GM19043 (cell line): ENCODE results near the gene SEC31A.
"Not testable (repeated sequence)": the region's sequence is repeated elsewhere in the genome, so short reads cannot be mapped to it uniquely, and the experiment has no call there.

Source experiments
- ATAC-seq: cut with Tn5 transposase; IDR thresholded peaks from one replicate; pipeline ENCODE4 v1.9.1; 2021; ENCODE audit warnings: low read depth; ENCODE audit not compliant: unreplicated experiment

The SEC31A gene

DNA sequence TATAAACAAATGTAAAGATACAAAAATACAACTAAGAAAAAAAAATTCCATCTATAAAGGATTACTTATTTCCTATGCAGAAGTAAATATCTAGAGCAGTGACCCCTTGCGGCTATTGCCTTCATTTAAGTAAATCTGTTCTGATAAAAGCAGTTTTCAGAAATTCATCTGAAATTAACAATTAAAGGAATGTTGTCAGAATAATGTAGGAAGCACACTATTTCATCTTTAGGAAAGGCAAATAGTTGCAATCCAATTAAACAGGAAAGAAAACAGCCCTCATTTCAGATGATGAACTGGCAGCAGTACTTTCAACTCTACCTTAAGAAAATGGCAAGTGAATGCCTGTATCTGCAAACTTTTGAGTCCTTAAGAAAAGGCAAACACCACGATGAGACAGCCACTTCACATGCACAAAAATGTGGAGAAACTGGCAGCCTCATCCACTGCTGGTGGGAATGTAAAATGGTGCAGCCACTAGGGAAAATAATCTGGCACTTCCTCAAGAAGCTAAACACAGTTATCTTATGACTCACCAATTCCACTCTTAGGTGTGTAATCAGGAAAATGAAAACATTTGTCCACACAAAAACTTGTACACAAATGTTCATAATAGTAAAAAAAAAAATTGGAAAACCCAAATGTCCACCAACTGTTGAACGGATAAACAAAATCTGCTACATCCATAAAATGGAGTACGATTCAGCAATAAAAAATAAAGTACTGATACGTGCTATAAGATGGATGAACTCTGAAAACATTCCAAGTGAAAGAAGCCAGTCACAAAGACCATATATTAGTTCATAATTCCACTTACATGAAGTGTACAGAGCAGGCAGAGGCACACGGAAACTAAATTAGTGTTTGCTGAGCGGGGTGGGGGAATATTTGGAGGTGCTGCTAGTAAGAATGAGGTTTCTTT lies 7.6 kb upstream of the SEC31A start:
- ATAC-seq = no peak

DNA sequence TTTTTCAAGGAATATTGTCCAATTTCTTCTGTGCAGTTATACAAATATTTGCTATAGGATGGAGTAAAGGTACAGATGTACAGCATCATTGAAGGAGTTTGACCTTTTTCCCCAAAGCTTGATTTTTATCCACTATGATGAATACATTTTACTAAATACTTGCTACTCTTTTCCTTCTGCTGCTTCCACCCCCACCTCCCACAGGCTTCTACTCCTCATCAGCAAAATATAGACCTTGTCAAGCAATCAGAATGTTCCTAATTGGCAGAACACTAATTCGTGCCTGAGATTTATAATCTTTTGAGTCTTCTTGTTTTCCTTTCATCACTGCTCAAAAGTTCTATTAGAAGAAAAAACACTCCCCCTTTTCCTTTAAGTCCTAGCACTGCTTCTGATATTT lies 5.8 kb upstream of the SEC31A start:
- ATAC-seq = no peak

DNA sequence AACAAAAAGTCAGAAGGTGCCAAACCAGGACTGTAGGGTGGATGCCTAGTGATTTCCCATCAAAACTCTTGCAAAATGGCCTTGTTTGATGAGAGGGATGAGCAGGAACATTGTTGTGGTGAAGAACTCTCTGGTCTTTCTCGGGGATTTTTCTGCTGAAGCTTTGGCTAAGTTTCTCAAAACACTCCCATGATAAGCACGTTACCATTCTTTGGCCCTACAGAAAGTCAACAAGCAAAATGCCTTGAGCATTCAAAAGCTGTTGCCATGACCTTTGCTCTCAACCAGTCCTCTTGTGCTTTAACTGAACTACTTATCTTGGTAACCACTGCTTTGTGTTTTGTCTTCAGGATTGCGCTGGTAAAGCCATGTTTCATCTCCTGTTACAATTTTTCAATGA lies 3.0 kb upstream of the SEC31A start:
- ATAC-seq = no peak

GRCh38 chr4:82892467-82892802 lies 1.5 kb upstream of the SEC31A start:
- ATAC-seq = no peak

GRCh38 chr4:82891707-82892466 lies 934 bp upstream of the SEC31A start:
- ATAC-seq = no peak

GRCh38 chr4:82890528-82890900 lies 439 bp downstream of the SEC31A start:
- no peak for ATAC-seq

- ATAC-seq = no peak
Observed at GRCh38 chr4:82889287-82889686, 1.7 kb downstream of the SEC31A start.

GRCh38 chr4:82886147-82886942 lies 4.6 kb downstream of the SEC31A start:
- ATAC-seq = no peak

DNA sequence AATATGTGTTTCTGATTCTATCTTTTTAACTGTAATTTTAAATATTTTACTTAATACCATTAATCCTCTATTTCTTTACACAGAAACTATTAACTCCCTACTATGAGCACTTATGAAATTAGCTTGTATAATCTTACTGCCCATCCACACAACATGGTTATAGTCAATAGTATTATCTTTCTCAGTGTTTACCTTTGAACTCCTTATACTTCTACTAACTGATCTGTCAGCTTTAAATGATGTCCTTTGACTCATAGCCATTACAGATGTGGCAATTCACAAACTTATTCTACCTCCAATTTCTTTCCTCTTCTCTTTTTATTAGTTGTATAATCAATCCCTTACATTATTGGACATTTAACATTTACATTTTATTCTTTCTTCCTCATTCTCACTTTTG lies 5.5 kb downstream of the SEC31A start:
- ATAC-seq = no peak

DNA sequence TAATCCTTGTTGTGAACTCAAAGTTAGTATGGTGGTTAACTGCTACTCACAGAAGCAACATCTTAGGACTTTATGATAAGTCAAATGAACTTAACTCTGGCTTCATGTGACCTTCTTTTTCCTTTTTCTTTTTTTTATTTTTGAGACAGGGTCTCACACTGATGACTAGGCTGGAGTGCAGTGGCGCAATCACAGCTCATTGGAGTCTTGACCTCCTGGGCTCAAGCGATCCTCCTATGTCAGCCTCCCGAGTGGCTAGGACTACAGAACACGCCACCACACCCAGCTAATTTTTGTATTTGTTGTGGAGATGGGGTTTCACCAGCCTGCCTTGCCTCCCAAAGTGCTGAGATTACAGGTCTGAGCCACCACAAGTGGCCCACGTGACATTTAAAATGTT lies 22.4 kb downstream of the SEC31A start:
- ATAC-seq = no peak

DNA sequence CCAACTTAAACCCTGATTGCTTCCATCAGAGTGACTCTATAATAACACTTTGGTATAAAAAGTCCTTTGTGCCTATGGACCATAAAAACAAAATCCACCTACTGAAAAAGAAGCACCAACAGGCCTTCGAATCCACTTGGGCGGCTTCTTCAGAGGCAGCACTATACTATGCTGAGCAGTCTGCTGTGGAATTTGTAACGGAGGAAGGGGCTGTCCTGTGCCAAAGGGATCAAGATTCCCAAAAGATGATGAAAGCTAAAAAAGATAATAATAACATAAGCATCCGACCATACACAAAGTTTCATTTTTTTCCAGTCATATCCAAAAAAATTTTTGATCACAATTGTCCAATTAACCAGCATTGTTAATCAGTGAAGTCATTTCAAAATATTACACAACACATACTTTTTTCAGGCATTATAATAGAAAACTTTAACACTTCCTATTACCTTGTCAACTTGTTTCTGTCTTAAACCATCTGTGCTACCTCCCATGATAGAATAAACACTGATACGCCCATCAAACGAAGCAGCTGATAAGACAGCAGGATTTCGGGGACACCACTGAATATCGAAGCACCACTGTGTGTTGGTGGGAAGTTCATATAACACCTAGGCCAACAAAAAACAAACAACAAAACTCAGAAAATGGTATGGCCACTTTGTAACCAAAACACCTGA lies 24.1 kb downstream of the SEC31A start:
- no peak for ATAC-seq

- ATAC-seq = not testable (repeated sequence)
Observed at GRCh38 chr4:82866033-82866432, 24.9 kb downstream of the SEC31A start.

- ATAC-seq = no peak
Observed at GRCh38 chr4:82865592-82865991, 25.4 kb downstream of the SEC31A start.

DNA sequence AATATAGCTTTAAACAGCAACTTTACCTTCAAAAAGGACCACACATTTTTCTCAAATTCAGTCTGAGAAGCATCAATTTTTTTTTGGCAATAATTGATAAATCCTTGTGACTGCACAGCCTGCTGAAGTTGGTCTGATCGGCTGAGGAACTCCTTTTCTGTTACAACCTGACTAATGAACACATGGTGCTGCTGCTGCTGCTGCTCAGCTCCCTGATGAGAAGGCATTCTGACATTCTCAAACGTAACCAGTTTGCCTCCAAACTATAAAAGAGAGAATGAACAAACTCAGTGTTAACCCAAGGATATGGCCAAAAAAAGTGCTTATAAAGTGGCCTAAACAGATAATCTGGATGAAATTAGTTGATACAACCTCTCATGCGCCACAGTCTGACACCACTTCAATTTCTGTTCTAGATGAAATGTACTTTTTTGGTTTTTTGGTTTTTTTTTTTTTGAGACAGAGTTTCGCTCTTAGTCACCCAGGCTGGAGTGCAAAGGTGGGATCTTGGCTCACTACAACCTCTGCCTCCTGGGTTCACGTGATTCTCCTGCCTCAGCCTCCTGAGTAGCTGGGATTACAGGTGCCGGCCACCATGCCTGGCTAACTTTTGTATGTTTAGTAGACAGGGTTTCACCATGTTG lies 26.5 kb downstream of the SEC31A start:
- ATAC-seq = no peak

DNA sequence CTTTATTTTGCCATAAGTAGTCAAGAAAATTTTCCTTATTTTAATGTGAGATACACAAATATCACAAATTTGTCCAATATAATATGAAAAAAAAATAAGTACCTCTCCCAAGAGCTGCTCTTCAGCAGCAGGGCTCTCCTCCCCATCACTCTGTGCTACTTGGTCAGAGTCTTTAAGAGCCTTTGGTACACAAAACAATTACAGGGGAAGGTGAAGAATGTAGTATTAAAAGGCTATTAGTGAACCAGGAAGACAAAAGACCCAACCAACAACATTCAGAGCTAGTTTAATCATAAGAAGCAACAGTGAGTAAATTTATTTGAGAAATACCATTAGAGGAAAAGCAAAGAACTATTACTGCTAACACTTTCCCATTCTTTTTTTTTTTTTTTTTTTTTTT lies 29.4 kb downstream of the SEC31A start:
- ATAC-seq = no peak

DNA sequence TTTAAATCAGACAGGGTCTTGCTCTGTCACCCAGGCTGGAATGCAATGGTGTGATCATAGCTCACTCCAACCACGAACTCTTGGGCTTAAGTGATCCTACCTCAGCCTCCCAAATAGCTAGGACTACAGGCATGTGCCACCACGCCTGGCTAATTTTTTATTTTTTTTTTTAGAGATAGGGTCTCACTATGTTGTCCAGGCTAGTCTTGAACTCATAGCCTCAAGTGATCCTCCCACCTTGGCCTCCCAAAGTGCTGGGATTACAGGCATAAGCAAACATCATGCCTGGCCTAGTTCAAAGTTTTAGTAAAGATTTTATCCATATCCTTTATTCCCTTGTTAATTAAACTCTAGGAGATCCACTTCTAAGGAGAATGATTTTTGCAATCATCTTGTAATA lies 30.5 kb downstream of the SEC31A start:
- not testable (repeated sequence) for ATAC-seq

DNA sequence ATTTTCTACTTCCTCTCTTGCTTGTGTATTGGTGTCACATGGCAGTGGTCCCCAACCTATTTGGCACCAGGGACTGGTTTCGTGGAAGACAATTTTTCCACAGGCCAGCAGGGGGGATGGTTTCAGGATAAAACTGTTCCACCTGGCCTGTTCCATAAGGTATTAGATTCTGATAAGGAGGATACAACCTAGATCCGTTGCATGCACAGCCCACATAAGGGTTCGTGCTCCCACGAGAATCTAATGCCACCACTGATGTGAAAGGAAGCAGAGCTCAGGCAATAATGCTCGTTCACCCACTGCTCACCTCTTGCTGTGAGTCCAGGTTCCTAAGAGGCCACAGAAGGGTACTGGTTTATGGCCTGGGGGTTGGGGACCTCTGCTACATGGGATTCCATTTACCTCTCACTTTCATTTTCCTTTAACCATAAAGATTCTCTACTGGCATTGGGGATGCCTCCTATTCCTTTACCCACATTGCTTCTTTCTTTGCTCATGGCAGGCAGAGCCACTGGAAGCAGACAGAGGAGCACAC lies 38.1 kb downstream of the SEC31A start:
- ATAC-seq = no peak

- no peak for ATAC-seq
Observed at GRCh38 chr4:82851885-82852750, 38.8 kb downstream of the SEC31A start.

- ATAC-seq = no peak
Observed at GRCh38 chr4:82851318-82851717, 39.6 kb downstream of the SEC31A start.
